ENCODE measurements around the gene SLC11A2.

SLC11A2 gene
- total RNA-seq = 128 to 350 (median 216) reads per million in 18 experiments

DNA sequence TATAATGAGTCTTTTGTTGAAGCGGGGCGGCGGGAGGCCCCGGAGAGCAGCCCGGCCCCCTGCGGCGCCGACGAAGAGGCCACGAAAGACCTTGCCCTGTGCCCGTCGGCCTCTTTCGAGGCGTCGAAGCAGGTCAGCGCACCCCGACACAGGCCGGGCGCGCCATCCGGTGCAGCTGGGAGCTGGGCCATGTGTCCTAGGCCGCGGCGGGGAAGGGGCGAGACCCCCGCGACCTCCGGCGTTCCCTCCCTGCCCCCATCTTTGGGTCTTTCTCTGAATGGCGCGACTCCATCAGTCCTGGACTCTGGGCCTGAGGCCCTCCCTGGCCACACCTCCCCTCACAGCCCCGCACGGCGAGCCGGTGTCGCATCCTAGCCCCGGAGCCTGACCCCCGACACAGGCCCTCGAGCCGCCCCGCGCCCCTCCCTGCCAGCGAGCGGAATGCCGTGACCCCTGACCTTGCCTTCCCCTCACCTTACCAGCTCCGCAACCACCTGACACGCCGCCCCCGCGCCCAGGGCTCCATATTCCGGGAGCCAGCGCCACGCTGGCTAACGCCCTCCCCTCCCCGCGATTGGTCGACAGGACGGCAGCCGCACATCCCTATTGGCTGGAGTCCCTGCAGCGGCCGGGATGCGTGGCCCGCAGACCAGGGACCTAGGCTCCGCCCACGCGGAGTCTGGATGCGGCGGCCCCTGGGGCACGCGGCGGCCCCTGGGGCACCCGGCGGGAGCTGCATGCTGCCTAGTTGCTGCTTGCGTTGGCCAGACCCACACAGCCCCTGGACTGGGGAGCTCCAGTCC, at the start of gene SLC11A2:
TSS of gene SLC11A2 (minus strand) at position 549 of the 803 bp plus-strand sequence. CDS start 15,656 bp downstream, outside the sequence.
- peak; percentile 98 for DNase-seq

GRCh38 chr12:51075390-51075789, 49.2 kb upstream of the SLC11A2 start:
- no peak for DNase-seq

- DNase-seq = no peak
Measured at GRCh38 chr12:51071663-51072062, 45.5 kb upstream of the SLC11A2 start.

DNA sequence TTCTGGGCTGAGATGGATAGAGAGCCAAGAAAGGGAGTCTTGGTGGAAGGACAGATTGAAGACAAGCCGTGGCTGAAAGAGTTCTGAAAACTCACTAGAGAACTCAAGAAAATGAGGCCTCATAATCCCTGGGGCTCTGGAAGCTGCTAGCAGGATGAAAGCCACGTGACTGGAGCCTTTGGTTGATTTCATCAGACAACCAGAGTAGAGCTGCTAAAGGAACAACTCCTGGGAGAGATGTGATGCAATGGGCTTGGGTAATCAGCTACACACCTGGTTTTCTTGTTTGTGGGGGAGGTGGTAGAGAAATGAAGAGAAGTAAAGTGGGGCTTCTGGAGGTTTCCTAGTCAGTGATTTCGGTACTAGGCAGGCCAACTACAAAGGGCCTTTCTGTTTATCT, 43.8 kb upstream of the SLC11A2 start:
- no peak for DNase-seq

DNA sequence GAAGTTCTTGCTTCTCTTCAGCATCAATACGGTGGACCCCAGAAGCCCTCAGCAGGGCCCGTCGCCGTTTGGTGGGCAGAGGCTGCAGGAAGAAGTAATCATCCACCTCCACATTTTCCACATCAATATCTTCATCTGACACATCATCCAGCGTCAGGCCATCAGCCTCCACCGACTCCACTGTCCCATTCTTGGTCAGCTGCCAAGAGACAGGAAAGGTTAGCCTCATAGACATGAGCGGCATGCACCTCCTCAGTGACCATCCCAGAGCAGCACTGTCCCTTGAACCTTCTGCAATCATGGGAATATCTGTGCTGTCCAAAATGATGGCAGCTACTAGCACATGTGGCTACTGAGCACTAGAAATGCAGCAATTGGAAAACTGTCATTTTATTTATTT, 41.6 kb upstream of the SLC11A2 start:
- DNase-seq = no peak

GRCh38 chr12:51067229-51067628, 41.0 kb upstream of the SLC11A2 start:
- no peak for DNase-seq

DNA sequence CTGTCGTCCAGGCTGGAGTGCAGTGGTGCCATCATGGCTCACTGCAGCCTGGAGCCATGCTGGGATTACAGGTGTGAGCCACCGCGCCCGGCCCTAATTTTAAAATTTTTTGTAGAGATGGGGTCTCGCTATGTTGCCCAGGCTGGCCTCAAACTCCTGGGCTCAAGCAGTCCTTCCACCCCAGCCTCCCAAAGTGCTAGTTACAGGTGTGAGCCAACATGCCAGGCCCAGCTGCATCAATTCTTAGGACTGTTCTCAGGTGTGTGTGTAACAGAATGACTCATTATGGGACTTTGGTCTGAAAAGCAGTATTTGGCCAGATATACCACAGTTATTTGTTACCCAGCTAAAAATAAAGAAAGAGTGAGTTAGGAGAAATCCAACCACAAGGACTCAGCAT, 39.3 kb upstream of the SLC11A2 start:
- DNase-seq = no peak

DNA sequence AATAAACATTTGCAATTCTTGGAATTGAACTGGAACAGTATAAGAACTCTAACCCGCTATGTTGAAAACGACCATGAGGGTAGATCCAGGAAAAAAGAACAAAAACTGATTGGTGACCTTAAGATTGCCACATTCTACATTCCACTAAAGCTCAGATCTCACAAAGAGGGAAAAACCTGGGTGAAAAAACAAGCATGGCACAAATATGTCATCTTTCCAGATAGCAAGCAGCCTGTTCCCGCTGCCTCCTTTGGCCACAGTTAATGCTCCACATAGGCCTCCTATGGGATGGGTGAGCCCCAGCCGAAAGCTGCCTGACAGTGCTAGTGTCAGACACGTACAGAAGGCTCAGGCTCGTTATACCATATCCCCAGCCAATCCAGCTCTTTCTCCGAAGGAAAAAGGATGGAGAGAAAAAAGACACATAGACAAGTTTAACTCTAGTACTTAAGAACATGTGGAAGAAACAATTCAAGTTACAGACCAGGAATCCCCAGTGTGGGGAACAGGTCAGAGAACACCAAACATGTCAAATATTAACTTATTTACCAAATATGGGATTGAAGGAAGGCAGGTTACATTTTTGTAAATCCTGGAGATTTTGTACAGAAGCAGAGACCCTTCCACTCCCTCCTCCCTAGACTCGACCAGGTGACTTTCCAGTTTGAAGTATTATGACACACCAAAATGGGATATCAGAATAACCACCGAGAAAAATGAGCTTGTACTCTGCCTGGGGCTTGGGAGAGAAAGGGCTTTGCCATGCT, 36.6 kb upstream of the SLC11A2 start:
- DNase-seq = no peak

DNA sequence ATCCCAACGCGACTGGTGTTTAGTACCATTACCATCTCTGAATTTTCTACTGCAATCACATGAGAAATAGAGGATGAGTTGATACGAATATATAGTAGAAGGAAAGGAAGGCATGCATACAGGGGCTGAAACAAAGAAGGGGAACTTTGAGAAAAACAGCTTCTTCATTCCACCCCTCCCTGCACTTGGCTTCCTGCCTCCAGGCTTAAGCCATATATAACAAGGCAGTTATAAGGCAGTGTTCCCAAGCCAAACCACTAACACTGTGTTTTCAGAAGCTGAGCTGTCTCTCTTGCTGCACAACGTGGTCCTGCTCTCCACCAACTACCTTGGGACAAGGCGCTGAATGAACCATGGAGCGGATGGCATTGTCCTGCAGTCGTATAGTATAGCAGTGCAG, 32.9 kb upstream of the SLC11A2 start:
- DNase-seq = no peak

DNA sequence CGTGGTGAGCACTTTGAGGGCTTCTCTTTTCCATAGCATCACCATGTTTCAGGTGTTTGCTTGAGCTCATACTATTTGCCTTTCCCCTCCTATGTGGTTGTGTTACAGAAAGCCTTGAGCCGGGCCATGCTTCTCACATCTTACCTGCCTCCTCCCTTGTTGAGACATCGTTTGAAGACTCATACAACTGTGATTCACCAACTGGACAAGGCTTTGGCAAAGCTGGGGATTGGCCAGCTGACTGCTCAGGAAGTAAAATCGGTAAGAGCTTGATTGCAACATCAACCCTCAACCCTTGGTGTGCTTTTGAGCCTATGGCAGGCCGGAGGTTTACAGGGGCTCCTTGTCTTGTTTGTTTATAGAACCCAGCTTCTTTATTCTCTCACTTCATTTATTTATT, 30.1 kb upstream of the SLC11A2 start:
- DNase-seq = peak; percentile 25 to 36

- DNase-seq = no peak
Measured at GRCh38 chr12:51055060-51055459, 28.9 kb upstream of the SLC11A2 start.

GRCh38 chr12:51051787-51052186, 25.6 kb upstream of the SLC11A2 start:
- DNase-seq = no peak

DNA sequence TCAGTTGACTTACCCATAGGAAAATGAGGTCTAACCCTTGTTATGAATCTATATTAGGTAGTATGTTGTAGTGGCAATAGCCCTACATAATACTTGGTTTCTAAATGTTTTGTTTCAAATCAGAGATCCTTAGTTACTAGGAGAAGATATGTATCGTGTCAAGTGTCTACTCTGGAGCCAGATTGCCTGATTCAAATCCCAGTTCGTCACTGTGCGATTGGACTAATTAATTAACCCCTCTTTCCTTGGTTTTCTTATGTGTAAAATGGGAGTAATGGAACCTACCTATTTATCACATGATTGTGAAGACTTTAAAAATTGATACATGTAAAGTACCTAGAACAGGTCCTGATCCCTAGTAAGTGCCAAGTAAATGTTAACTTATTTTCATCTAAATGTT, 23.3 kb upstream of the SLC11A2 start:
- DNase-seq = no peak

DNA sequence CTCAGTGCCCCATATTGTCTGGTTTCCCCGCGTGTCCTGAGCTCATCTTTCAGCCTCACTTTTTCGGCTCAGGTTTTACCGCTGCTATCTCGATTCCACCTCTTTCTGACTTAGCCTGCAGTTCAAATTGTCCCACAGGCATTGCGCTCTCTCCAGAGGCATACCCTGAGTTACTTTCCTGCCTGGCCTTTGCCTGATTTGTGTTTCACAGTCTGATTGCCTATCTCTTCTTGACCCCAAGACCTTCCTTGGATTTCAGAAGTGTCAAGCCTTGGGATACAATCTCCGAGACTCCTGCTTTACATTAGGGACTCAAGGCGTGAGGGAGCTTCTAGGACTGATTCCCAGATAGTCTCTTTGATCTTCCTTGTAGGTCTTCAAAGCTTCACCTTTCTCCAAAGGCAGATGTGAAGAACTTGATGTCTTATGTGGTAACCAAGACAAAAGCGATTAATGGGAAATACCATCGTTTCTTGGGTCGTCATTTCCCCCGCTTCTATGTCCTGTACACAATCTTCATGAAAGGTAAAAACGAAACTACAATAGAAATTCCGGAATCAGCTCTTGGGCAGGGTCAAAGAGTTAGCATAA, 22.6 kb upstream of the SLC11A2 start:
- no peak for DNase-seq

GRCh38 chr12:51047655-51048540, 21.7 kb upstream of the SLC11A2 start, which contains the start of gene LETMD1:
Gene LETMD1 (plus strand): TSS chr12:51048327. CDS start chr12:51048357, 30 bp downstream.
- DNase-seq = peak; percentile 99

- no peak for DNase-seq
Measured at GRCh38 chr12:51036279-51036678, 10.1 kb upstream of the SLC11A2 start.

GRCh38 chr12:51033457-51034089, 7.4 kb upstream of the SLC11A2 start:
- DNase-seq = no peak

DNA sequence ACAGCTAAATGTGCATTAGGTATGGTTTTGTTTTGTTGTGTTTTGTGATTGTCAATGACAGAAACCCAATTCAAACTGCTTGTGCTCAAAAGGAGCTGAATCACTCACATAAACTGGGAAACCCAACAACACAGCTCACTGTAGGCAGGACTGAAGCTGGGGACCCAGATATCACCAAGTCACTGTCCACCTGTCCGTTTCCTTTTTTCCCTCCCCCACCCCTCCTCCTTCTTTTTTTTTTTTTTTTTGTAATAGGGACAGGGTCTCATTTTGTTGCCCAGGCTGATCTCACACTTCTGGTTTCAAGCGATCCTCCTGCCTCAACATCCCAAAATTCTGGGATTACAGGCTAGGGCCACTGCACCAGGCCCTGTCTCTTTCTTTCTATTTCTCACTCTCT, 6.9 kb upstream of the SLC11A2 start:
- no peak for DNase-seq

GRCh38 chr12:51028813-51029150, 2.6 kb upstream of the SLC11A2 start:
- DNase-seq = no peak

DNA sequence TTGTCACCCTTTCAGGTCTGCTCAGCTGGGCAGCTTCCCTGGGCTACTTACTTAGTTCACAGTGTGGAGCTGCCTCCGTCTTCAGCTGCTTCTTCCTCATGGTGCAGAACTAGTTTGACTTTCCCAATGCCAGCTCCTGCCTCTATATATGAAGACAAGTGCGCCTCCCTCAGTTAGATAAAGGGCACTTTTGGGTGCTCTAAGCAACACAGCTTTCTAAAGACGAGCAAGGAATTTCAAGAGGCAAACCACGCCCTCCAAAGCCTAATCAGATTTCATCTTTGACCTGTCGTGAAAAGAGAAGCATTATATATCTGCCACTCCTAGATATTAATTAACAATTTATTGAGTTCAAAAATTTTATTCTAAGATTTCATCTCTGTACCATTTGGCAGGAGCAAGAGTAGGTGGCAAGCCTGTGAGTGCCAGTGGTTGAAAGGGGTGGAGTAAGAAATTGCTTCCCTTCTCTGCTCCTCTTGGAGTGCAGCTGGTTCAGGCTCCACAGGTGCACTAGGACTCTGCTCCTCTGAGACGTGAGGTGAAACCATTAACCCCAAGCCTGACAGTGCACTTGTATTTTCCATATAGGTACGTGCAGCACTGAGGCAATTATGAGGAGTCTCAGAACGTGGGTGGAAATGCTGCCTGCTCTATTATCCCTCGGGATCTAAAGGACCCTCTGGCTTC, 2.1 kb upstream of the SLC11A2 start:
- DNase-seq = peak; percentile 86 to 90

- no peak for DNase-seq
Measured at GRCh38 chr12:51027342-51027835, 1.2 kb upstream of the SLC11A2 start.
